Heart left ventricle (tissue), 13 donors: ENCODE measurements around the gene PRKCB.

Experiments used
- POLR2A ChIP-seq, 2 donors: fragments of 450-650 bp; IDR thresholded peaks; one replicate each; pipeline ENCODE4 v1.6.1; 2017; ENCODE audit warnings: antibody characterized with exemption in 2 of 2, mild to moderate bottlenecking in 2 of 2, moderate library complexity in 2 of 2
- TF ChIP-seq, protein P1 (sequence below), 12 donors: fragments of 200-600 bp; sonication (generic) in 4 of 12; IDR thresholded peaks; one replicate each; pipeline versions ENCODE4 v1.5.0 to v1.8.0; 2018 to 2022; ENCODE audit warnings: antibody characterized with exemption in 12 of 12, mild to moderate bottlenecking in 5 of 12
- donor health status: ischemic (EF 13 %, LVEDD 7.1; RV severe dilation, severe dysfunction).
- donor health status: DM: no; HTN: yes; CAD: no.
- donor health status: DM: no; HTN: no; CAD: no.
- donor health status: ischemic (EF 25% LVEDD 6.9; RV normal size, moderate dysfunction).
- donor health status: ischemic (EF 25% LVEDD 5.7; RV mildly dilated, moderate dysfunction).
- donor health status: ischemic (EF 35%, LVEDD 5.7; RV mildly dilated, moderate dysfunction).
- donor health status: nonischemic (EF 11% LVEDD 7.7; RV severe dilation, severe dysfunction).
- donor health status: DM: yes; HTN: yes; CAD: no.
- donor health status: PGD.
- donor health status: ischemic (EF 29% LVEDD 5.4; RV normal size, mild dysfunction).
- donor health status: nonischemic (EF 23%, LVEDD 6.1; RV moderate dilation, normal function).

DNA sequence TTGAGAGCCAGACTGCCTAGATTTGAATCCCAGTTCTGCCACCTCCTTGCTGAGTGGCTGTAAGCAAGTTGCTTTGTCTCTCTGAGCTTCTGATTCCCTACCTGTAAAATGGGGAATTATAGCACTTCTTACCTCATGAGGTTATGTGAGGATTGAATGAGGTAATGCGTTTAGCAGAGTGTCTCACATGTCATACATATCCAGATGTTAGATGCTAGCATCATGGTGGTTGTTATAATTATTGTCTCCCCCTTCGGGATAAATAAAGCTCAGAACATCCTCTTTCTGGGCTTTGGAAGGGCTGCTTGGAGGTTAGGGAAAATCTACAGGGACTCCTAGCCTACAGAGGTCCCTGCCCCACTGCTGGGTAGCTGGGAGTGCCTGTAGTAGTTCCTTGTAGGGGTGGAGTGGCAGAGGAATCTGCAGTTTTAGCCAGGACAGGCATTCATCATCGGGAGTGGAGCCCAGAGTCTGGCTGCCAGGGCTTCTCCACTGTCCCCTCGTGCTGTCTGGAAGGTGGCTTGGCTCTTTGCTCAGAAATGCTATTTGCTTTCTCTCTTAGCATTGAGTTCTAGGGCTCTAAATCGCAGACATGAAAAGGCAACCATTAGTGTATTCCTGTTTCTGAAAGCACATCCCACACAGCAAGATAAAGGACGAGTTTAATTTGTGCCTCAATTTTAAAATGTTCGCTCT, 282.5 kb downstream of the PRKCB start:
- TF ChIP-seq, protein P1, sequence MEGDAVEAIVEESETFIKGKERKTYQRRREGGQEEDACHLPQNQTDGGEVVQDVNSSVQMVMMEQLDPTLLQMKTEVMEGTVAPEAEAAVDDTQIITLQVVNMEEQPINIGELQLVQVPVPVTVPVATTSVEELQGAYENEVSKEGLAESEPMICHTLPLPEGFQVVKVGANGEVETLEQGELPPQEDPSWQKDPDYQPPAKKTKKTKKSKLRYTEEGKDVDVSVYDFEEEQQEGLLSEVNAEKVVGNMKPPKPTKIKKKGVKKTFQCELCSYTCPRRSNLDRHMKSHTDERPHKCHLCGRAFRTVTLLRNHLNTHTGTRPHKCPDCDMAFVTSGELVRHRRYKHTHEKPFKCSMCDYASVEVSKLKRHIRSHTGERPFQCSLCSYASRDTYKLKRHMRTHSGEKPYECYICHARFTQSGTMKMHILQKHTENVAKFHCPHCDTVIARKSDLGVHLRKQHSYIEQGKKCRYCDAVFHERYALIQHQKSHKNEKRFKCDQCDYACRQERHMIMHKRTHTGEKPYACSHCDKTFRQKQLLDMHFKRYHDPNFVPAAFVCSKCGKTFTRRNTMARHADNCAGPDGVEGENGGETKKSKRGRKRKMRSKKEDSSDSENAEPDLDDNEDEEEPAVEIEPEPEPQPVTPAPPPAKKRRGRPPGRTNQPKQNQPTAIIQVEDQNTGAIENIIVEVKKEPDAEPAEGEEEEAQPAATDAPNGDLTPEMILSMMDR (IDR thresholded peaks at IDR 0.05) = no peak
- no peak for TF ChIP-seq POLR2A (IDR thresholded peaks at IDR 0.05)
